HG02588 (cell line): Measurements from ENCODE around the gene STAC3.

Source experiments
- ATAC-seq: cut with Tn5 transposase; IDR thresholded peaks from one replicate; pipeline ENCODE4 v1.9.1; 2021; ENCODE audit warnings: mild to moderate bottlenecking, moderate library complexity; ENCODE audit not compliant: unreplicated experiment

Gene STAC3

GRCh38 chr12:57223191-57224165 lies 27.5 kb downstream of the STAC3 start:
- ATAC-seq = no peak

GRCh38 chr12:57222286-57223190 lies 28.4 kb downstream of the STAC3 start:
- no peak for ATAC-seq

- ATAC-seq = no peak
Observed at GRCh38 chr12:57221169-57221917, 29.6 kb downstream of the STAC3 start.

GRCh38 chr12:57220770-57221168 lies 30.2 kb downstream of the STAC3 start:
- ATAC-seq = no peak

GRCh38 chr12:57219993-57220754 lies 30.8 kb downstream of the STAC3 start:
- no peak for ATAC-seq

- no peak for ATAC-seq
Observed at GRCh38 chr12:57219205-57219992, 31.6 kb downstream of the STAC3 start.

- no peak for ATAC-seq
Observed at GRCh38 chr12:57218030-57218853, 32.7 kb downstream of the STAC3 start.

GRCh38 chr12:57216921-57217879 lies 33.8 kb downstream of the STAC3 start:
- ATAC-seq = no peak

- ATAC-seq = no peak
Observed at GRCh38 chr12:57216014-57216911, 34.7 kb downstream of the STAC3 start, which contains the start of gene NXPH4. Gene NXPH4 (plus strand): TSS chr12:57216794. CDS start chr12:57216970, 176 bp downstream.

- peak; percentile 39 for ATAC-seq
Observed at GRCh38 chr12:57215668-57216013, 35.3 kb downstream of the STAC3 start.

- no peak for ATAC-seq
Observed at GRCh38 chr12:57215065-57215464, 35.9 kb downstream of the STAC3 start.

- ATAC-seq = peak; percentile 42
Observed at GRCh38 chr12:57214398-57214781, 36.6 kb downstream of the STAC3 start.

GRCh38 chr12:57213763-57214397 lies 37.1 kb downstream of the STAC3 start:
- ATAC-seq = no peak

GRCh38 chr12:57213058-57213715 lies 37.8 kb downstream of the STAC3 start:
- ATAC-seq = no peak

GRCh38 chr12:57212701-57213057 lies 38.3 kb downstream of the STAC3 start:
- ATAC-seq = no peak
